Measurements from ENCODE around the gene SMG9.

- TF ChIP-seq EGR1 (IDR thresholded peaks at IDR 0.05) (no peak), REST (IDR thresholded peaks at IDR 0.05; ENCODE audit: low read depth) (no peak), CEBPB (IDR thresholded peaks at IDR 0.05) (no peak), ZBTB7A (IDR thresholded peaks at IDR 0.05; ENCODE audit: low read depth) (no peak), MAX (IDR thresholded peaks at IDR 0.05) (no peak), TAF1 (IDR thresholded peaks at IDR 0.05; ENCODE audit: low read depth) (no peak), CREB1 (IDR thresholded peaks at IDR 0.05; ENCODE audit: low read depth) (no peak), YY1 (IDR thresholded peaks at IDR 0.05; ENCODE audit: low read depth) (no peak), RAD21 (IDR thresholded peaks at IDR 0.05; ENCODE audit: low read depth) (no peak), FOXM1 (IDR thresholded peaks at IDR 0.05; ENCODE audit: borderline replicate concordance, low read depth) (no peak), EP300 (IDR thresholded peaks at IDR 0.05; ENCODE audit: borderline replicate concordance) (no peak)
These were observed 39.0 kb downstream of the SMG9 start, which contains the start of gene IRGC for GRCh38 chr19:43715776-43716175.
